GM13976 (cell line): ENCODE results near the gene PRKCQ.

ENCODE experiments used
- DNase-seq: peaks from one replicate; pipeline ENCODE4 v3.0.0; 2012; ENCODE audit warnings: low spot score
- CTCF ChIP-seq: IDR thresholded peaks from 2 replicates; pipeline ENCODE4 v1.5.1; 2012; ENCODE audit warnings: borderline replicate concordance, mild to moderate bottlenecking; ENCODE audit not compliant: insufficient read depth; ENCODE audit errors: extremely low read depth, missing control alignments, control extremely low read depth
- in situ Hi-C: fragments of 300-500 bp; cut with MboI; formaldehyde crosslinking; loops from one replicate; pipeline ENCODE4 v1.12.0; 2022; ENCODE audit warnings: low sequenced_read_pairs, mixed read lengths, inconsistent platforms; ENCODE audit not compliant: unreplicated experiment

The PRKCQ gene

GRCh38 chr10:6470894-6471618, 109.0 kb downstream of the PRKCQ start:
- in situ Hi-C loops, result no loop called here
- DNase-seq, result no peak
- TF ChIP-seq CTCF, result no peak

GRCh38 chr10:6469661-6470060, 110.4 kb downstream of the PRKCQ start:
- no peak for DNase-seq
- no peak for TF ChIP-seq CTCF
- in situ Hi-C loops, result no loop called here

GRCh38 chr10:6465854-6466601, 114.0 kb downstream of the PRKCQ start:
- TF ChIP-seq CTCF, result no peak
- in situ Hi-C loops, result no loop called here
- DNase-seq, result no peak

GRCh38 chr10:6465437-6465836, 114.6 kb downstream of the PRKCQ start:
- in situ Hi-C loops, result no loop called here
- TF ChIP-seq CTCF, result no peak
- DNase-seq, result no peak

- in situ Hi-C loops, result no loop called here
- TF ChIP-seq CTCF, result no peak
- DNase-seq, result no peak
Observed at GRCh38 chr10:6464862-6465430, 115.1 kb downstream of the PRKCQ start.

- TF ChIP-seq CTCF, result no peak
- in situ Hi-C loops, result no loop called here
- DNase-seq, result no peak
Observed at GRCh38 chr10:6463366-6463765, 116.7 kb downstream of the PRKCQ start.
